Measurements from ENCODE around the gene NOSIP. TPM values are rescaled to one million over a fixed set of nuclear protein-coding genes. Genes with fewer than 3 reads are reported as not detected.

The NOSIP gene
- total RNA-seq, 2 experiments from 2014 or later: 75.6 to 79.4 TPM

- POLR2A ChIA-PET: interaction anchor here (0.9 to 1.9 kb wide), 6 partner anchors 13 to 84 kb away, joined by 3 to 8 read pairs (median 3); partner anchors contain the start of gene SCAF1
- TF ChIP-seq CTCF (IDR thresholded peaks at IDR 0.05): no peak
- Mint-ChIP-seq H3K4me1 (ENCODE audit: low read depth) (peaks cover 17% of the 10 kb centered on the region), H3K27ac (no peak overlapping the region), H3K27me3 (no peaks in the 10 kb centered on the region), H3K9me3 (no peaks in the 10 kb centered on the region), H3K36me3 (ENCODE audit: low read depth) (peaks cover 24% of the 10 kb centered on the region), H3K4me3 (no peak overlapping the region)
- intact Hi-C loops (cut with micrococcal nuclease): no loop called here
- CTCF ChIA-PET: no interaction called here
- ATAC-seq: no peak
- DNase-seq: no peak
These were observed 15.6 kb upstream of the NOSIP start for GRCh38 chr19:49595819-49596404.

GRCh38 chr19:49594993-49595818, 14.8 kb upstream of the NOSIP start:
- no peak overlapping the region for H3K4me3 Mint-ChIP-seq
- intact Hi-C loops (cut with micrococcal nuclease): loop anchor here (5.0 kb wide), 1 partner anchor 82 kb away; the partner anchor contains the start of gene PRMT1
- H3K4me1 Mint-ChIP-seq (ENCODE audit: low read depth): peaks cover 15% of the 10 kb centered on the region
- no peaks in the 10 kb centered on the region for H3K9me3 Mint-ChIP-seq
- H3K36me3 Mint-ChIP-seq (ENCODE audit: low read depth): peaks cover 23% of the 10 kb centered on the region
- no peak for DNase-seq
- TF ChIP-seq CTCF (IDR thresholded peaks at IDR 0.05): no peak
- POLR2A ChIA-PET: interaction anchor here (0.9 to 1.9 kb wide), 6 partner anchors 13 to 85 kb away, joined by 3 to 8 read pairs (median 3); partner anchors contain the start of genes NOSIP and SCAF1
- H3K27ac Mint-ChIP-seq: no peak overlapping the region
- ATAC-seq: no peak
- CTCF ChIA-PET: no interaction called here
- no peaks in the 10 kb centered on the region for H3K27me3 Mint-ChIP-seq

GRCh38 chr19:49594157-49594992, 14.0 kb upstream of the NOSIP start:
- ChIA-PET CTCF (no interaction called here), POLR2A (interaction anchor here (1.1 to 1.9 kb wide), 4 partner anchors 14 to 102 kb away, joined by 3 to 8 read pairs (median 5); partner anchors contain the start of genes NOSIP and SCAF1)
- Mint-ChIP-seq H3K27me3 (no peaks in the 10 kb centered on the region), H3K36me3 (ENCODE audit: low read depth) (peaks cover 19% of the 10 kb centered on the region), H3K27ac (peak overlapping the region; percentile 81), H3K9me3 (no peaks in the 10 kb centered on the region), H3K4me3 (peak overlapping the region; percentile 77), H3K4me1 (ENCODE audit: low read depth) (peaks cover 18% of the 10 kb centered on the region)
- DNase-seq: no peak
- no peak for ATAC-seq
- intact Hi-C loops (cut with micrococcal nuclease): loop anchor here (5.0 kb wide), 1 partner anchor 83 kb away; the partner anchor contains the start of gene PRMT1
- TF ChIP-seq CTCF (IDR thresholded peaks at IDR 0.05): no peak

- H3K9me3 Mint-ChIP-seq: no peaks in the 10 kb centered on the region
- peak overlapping the region; percentile 81 for H3K27ac Mint-ChIP-seq
- H3K27me3 Mint-ChIP-seq: no peaks in the 10 kb centered on the region
- DNase-seq (peak; percentile 98), ATAC-seq (peak; percentile 61)
- ChIA-PET CTCF (interaction anchor here (0.6 to 1.6 kb wide), 8 partner anchors 14 to 90 kb away, joined by 3 to 5 read pairs (median 3); partner anchors contain the start of gene RRAS), POLR2A (interaction anchor here (0.6 to 1.7 kb wide), 7 partner anchors 13 to 220 kb away, joined by 3 to 7 read pairs (median 4); partner anchors contain the start of genes FUZ, NOSIP, RPL13A and SCAF1)
- no peak for TF ChIP-seq CTCF (IDR thresholded peaks at IDR 0.05)
- peaks cover 15% of the 10 kb centered on the region for H3K36me3 Mint-ChIP-seq (ENCODE audit: low read depth)
- H3K4me3 Mint-ChIP-seq: peak overlapping the region; percentile 77
- intact Hi-C loops (cut with micrococcal nuclease): loop anchor here (2.0 to 5.0 kb wide), 2 partner anchors 47 to 84 kb away; partner anchors contain the start of genes PRMT1 and RRAS
- H3K4me1 Mint-ChIP-seq (ENCODE audit: low read depth): peaks cover 22% of the 10 kb centered on the region
These were observed 13.1 kb upstream of the NOSIP start for GRCh38 chr19:49593233-49594113.

Data from activated CD8-positive, alpha-beta T cell treated with anti-CD3 and anti-CD28 coated beads for 36 hours (primary cell).